GM12874 (cell line): ENCODE results near the gene ZNF778.

Experiments used
- CTCF ChIP-seq: IDR thresholded peaks from 2 replicates; pipeline ENCODE4 v1.5.1; 2011; ENCODE audit warnings: low read depth, mild to moderate bottlenecking, control low read depth, low read length, moderate library complexity; ENCODE audit not compliant: insufficient read depth

Gene ZNF778

GRCh38 chr16:89201439-89202377 lies 15.8 kb upstream of the ZNF778 start:
- TF ChIP-seq CTCF: no peak

- TF ChIP-seq CTCF: no peak
Observed at GRCh38 chr16:89202422-89203215, 14.9 kb upstream of the ZNF778 start.

- no peak for TF ChIP-seq CTCF
Observed at GRCh38 chr16:89207993-89208392, 9.5 kb upstream of the ZNF778 start.

GRCh38 chr16:89209522-89210044 lies 7.9 kb upstream of the ZNF778 start:
- TF ChIP-seq CTCF: no peak

GRCh38 chr16:89210165-89210903 lies 7.2 kb upstream of the ZNF778 start:
- TF ChIP-seq CTCF: no peak

- no peak for TF ChIP-seq CTCF
Observed at GRCh38 chr16:89210904-89211515, 6.5 kb upstream of the ZNF778 start.
